ENCODE results near the gene TBC1D1. TPM values are rescaled to one million over a fixed set of nuclear protein-coding genes. Genes with fewer than 3 reads are reported as not detected.

The TBC1D1 gene
- total and polyA plus RNA-seq, 2 donors (not counting 3 experiments of a cell fraction or from before 2014, with no cell fraction given), result 63.5 to 116 TPM

- Histone ChIP-seq H3K4me3 (replicated peaks in 1 of 3; ENCODE audit: insufficient read depth in 1 of 3, low read depth in 1 of 3, low read length in 3 of 3) (no peak overlapping the region), H3K9me3 (replicated peaks; ENCODE audit: control insufficient read depth, insufficient read depth, low read length) (no peaks in the 10 kb centered on the region), H3K36me3 (ENCODE audit: control insufficient read depth in 2 of 2, extremely low read depth in 1 of 2, insufficient read depth in 2 of 2, low read length in 2 of 2) (no peaks in the 10 kb centered on the region), H4K20me1 (replicated peaks; ENCODE audit: control insufficient read depth, extremely low read depth, insufficient read depth, low read length) (no peaks in the 10 kb centered on the region), H3K79me2 (ENCODE audit: control insufficient read depth, insufficient read depth, low read length) (no peaks in the 10 kb centered on the region), H3K4me2 (ENCODE audit: insufficient read depth, low read length) (no peak overlapping the region), H3K9me1 (replicated peaks; ENCODE audit: control insufficient read depth, extremely low read depth, insufficient read depth, low read length) (no peaks in the 10 kb centered on the region), H3K27ac (ENCODE audit: insufficient read depth, low read depth, low read length) (no peak overlapping the region), H2AFZ (ENCODE audit: low read depth, low read length) (no peak overlapping the region), H3K4me1 (ENCODE audit: control insufficient read depth, extremely low read depth, insufficient read depth, low read length) (peaks cover 4% of the 10 kb centered on the region), H3K9ac (replicated peaks; ENCODE audit: extremely low read depth, insufficient read depth, low read length) (no peak overlapping the region), H3K27me3 (ENCODE audit: control insufficient read depth in 2 of 2, insufficient read depth in 2 of 2, low read length in 2 of 2) (no peaks in the 10 kb centered on the region)
- no TSS peak for BruUV-seq (replicated peaks)
- DNase-seq (ENCODE audit: low read depth, low spot score) (no peak), FAIRE-seq (no peak)
- no peak for TF ChIP-seq POLR2A (IDR thresholded peaks at IDR 0.05; ENCODE audit: low read depth, low read length)
- intact Hi-C loops (cut with micrococcal nuclease), result no loop called here
- dilution Hi-C loops (cut with MboI; ENCODE audit: extremely low pct_ligation_motif_present, low sequenced_read_pairs), result no loop called here
- ChIA-PET CTCF (no interaction called here), POLR2A (no interaction called here)
Measured at GRCh38 chr4:37960679-37961450, 70.0 kb downstream of the TBC1D1 start.

DNA sequence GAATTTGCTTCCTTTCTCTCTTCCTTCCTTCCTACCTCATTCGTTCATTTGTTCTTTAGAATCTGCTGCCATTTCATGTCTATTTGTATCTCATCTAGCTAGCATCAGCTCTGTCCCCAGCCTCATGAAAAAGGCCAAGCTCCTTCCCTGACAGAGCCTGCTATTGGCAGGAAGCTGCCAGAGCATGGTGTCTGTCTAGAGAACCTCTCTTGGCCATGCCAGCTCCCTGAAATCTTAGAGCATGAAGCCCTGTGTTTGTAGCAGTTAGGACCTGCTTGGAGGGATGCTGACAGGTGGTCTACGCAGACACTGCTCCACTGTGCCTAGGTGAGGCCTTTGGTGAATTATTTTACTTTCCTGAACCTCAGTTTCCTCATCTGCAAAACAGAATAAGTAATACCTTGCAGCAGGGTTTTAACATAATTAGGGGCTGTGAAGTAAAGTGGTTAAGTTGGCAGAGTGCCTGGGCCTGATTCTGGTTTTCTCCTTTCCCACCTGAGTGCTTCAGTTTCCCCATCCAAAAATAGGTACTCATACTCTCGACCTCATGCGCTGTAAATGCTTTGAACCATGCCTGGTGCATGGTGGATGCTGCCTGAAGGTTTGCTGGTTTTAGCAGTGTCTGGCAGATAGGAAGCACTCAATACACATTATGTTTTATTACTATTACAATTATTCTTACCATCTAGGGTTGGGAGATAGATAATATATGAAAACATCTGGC, 74.0 kb downstream of the TBC1D1 start:
- dilution Hi-C loops (cut with MboI; ENCODE audit: extremely low pct_ligation_motif_present, low sequenced_read_pairs), result no loop called here
- no peaks in the 10 kb centered on the region for H3K9me1 ChIP-seq (replicated peaks; ENCODE audit: control insufficient read depth, extremely low read depth, insufficient read depth, low read length)
- H3K4me3 ChIP-seq (replicated peaks in 1 of 3; ENCODE audit: insufficient read depth in 1 of 3, low read depth in 1 of 3, low read length in 3 of 3), result no peak overlapping the region
- no peak overlapping the region for H3K9ac ChIP-seq (replicated peaks; ENCODE audit: extremely low read depth, insufficient read depth, low read length)
- POLR2A ChIA-PET, result no interaction called here
- TF ChIP-seq MYC (IDR thresholded peaks at IDR 0.05; ENCODE audit: low read depth, low read length) (no peak), GATA2 (IDR thresholded peaks at IDR 0.05; ENCODE audit: insufficient read depth, insufficient read length, low read depth, low read length) (no peak), EZH2 (IDR thresholded peaks at IDR 0.05; ENCODE audit: borderline replicate concordance, low read depth, low read length, severe bottlenecking) (no peak), POLR2AphosphoS5 (IDR thresholded peaks at IDR 0.05; ENCODE audit: insufficient read depth, low read depth, low read length) (no peak), JUN (IDR thresholded peaks at IDR 0.05; ENCODE audit: borderline replicate concordance, insufficient read depth, insufficient read length, low read depth) (no peak), FOS (IDR thresholded peaks at IDR 0.05; ENCODE audit: borderline replicate concordance, insufficient read depth, low read length) (no peak), POLR2A (IDR thresholded peaks at IDR 0.05; ENCODE audit: low read depth, low read length) (no peak)
- TF ChIP-seq, protein P1, sequence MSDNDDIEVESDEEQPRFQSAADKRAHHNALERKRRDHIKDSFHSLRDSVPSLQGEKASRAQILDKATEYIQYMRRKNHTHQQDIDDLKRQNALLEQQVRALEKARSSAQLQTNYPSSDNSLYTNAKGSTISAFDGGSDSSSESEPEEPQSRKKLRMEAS (IDR thresholded peaks at IDR 0.05; ENCODE audit: insufficient read depth, insufficient read length), result no peak
- TF ChIP-seq, protein P2, sequence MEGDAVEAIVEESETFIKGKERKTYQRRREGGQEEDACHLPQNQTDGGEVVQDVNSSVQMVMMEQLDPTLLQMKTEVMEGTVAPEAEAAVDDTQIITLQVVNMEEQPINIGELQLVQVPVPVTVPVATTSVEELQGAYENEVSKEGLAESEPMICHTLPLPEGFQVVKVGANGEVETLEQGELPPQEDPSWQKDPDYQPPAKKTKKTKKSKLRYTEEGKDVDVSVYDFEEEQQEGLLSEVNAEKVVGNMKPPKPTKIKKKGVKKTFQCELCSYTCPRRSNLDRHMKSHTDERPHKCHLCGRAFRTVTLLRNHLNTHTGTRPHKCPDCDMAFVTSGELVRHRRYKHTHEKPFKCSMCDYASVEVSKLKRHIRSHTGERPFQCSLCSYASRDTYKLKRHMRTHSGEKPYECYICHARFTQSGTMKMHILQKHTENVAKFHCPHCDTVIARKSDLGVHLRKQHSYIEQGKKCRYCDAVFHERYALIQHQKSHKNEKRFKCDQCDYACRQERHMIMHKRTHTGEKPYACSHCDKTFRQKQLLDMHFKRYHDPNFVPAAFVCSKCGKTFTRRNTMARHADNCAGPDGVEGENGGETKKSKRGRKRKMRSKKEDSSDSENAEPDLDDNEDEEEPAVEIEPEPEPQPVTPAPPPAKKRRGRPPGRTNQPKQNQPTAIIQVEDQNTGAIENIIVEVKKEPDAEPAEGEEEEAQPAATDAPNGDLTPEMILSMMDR (IDR thresholded peaks at IDR 0.05; ENCODE audit: extremely low read depth in 1 of 2, insufficient read depth in 1 of 2, low read depth in 1 of 2, low read length in 2 of 2), result no peak
- FAIRE-seq (no peak), DNase-seq (ENCODE audit: low read depth, low spot score) (no peak)
- no peak overlapping the region for H2AFZ ChIP-seq (ENCODE audit: low read depth, low read length)
- no TSS peak for BruUV-seq (replicated peaks)
- no peak overlapping the region for H3K4me2 ChIP-seq (ENCODE audit: insufficient read depth, low read length)
- H3K79me2 ChIP-seq (ENCODE audit: control insufficient read depth, insufficient read depth, low read length), result no peaks in the 10 kb centered on the region
- intact Hi-C loops (cut with micrococcal nuclease), result no loop called here
- H3K4me1 ChIP-seq (ENCODE audit: control insufficient read depth, extremely low read depth, insufficient read depth, low read length), result no peaks in the 10 kb centered on the region
- no peaks in the 10 kb centered on the region for H3K9me3 ChIP-seq (replicated peaks; ENCODE audit: control insufficient read depth, insufficient read depth, low read length)
- no peaks in the 10 kb centered on the region for H3K27me3 ChIP-seq (ENCODE audit: control insufficient read depth in 2 of 2, insufficient read depth in 2 of 2, low read length in 2 of 2)
- no peaks in the 10 kb centered on the region for H3K36me3 ChIP-seq (ENCODE audit: control insufficient read depth in 2 of 2, extremely low read depth in 1 of 2, insufficient read depth in 2 of 2, low read length in 2 of 2)
- no peaks in the 10 kb centered on the region for H4K20me1 ChIP-seq (replicated peaks; ENCODE audit: control insufficient read depth, extremely low read depth, insufficient read depth, low read length)
- CTCF ChIA-PET, result no interaction called here
- no peak overlapping the region for H3K27ac ChIP-seq (ENCODE audit: insufficient read depth, low read depth, low read length)

Measured in endothelial cell of umbilical vein (primary cell).